H7 (cell line): ENCODE data around the gene UPP2. TPM values are rescaled to one million over a fixed set of nuclear protein-coding genes. Genes with fewer than 3 reads are reported as not detected.

Source experiments
- DNase-seq: peaks from one replicate; pipeline ENCODE4 v3.0.0; 2012
- H3K27me3 ChIP-seq: 2 replicates; pipeline ENCODE4 v1.6.0; 2011; ENCODE audit warnings: mild to moderate bottlenecking, low read length; ENCODE audit not compliant: control insufficient read depth, insufficient read depth
- H3K36me3 ChIP-seq: replicated peaks from 2 replicates; pipeline ENCODE4 v1.5.1; 2011; ENCODE audit warnings: low read length; ENCODE audit not compliant: control insufficient read depth, insufficient read depth
- H3K4me3 ChIP-seq: 2 replicates; pipeline ENCODE4 v1.5.1; 2011; ENCODE audit warnings: low read depth, mild to moderate bottlenecking, control low read depth, low read length, moderate library complexity; ENCODE audit not compliant: insufficient read depth
- total RNA-seq: library from RNA; depleted of rRNA; stranded (reverse); fragments of >200 nt; shearing (Covaris generic); gene quantifications from 2 replicates; pipeline ENCODE4 v1.2.3, GENCODE V29; 2014

The UPP2 gene
- total RNA-seq, 1 experiment from 2014 or later, result not detected

GRCh38 chr2:158142568-158143332, 41.1 kb downstream of the UPP2 start:
- Histone ChIP-seq H3K36me3 (no peaks in the 10 kb centered on the region), H3K27me3 (no peaks in the 10 kb centered on the region), H3K4me3 (no peak overlapping the region)
- no peak for DNase-seq

GRCh38 chr2:158143703-158144360, 42.2 kb downstream of the UPP2 start:
- H3K27me3 ChIP-seq, result no peaks in the 10 kb centered on the region
- H3K36me3 ChIP-seq, result no peaks in the 10 kb centered on the region
- H3K4me3 ChIP-seq, result no peak overlapping the region
- DNase-seq, result no peak

DNA sequence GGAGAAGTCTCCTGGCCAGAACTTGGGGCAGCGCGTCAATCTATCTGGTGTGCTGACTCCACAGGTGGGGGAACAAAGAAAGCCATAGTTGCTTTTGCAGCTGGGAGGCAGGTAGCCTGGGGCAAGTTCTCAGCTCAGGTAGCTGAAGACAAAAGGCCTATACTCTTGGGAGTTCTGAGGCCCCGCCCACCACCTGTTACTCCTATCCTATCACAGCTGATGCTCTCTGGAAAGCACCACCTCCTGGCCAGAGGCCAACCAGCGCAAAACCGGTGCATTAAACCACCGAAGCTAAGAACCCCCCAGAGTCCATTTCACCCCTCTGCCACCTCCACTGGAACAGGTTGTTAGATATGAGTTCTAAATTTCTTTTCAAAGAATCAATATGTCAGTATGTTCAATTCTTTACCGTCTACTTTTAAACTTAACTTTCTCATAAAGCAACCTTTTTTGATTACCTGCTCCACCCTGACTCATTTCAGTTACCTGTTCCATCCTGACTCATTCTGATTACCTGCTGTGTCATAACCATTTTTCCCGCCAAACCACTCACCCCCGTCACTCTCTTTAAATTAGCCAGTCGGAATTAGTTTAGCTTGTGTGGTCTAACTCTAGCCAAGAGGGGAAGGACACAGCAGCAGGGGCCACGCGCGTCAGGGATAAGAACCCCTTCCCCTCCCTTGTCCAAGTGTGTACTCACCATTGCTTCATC, 43.4 kb downstream of the UPP2 start:
- Histone ChIP-seq H3K36me3 (no peaks in the 10 kb centered on the region), H3K4me3 (no peak overlapping the region), H3K27me3 (no peaks in the 10 kb centered on the region)
- DNase-seq, result peak; percentile 27

- H3K27me3 ChIP-seq, result no peaks in the 10 kb centered on the region
- no peak overlapping the region for H3K4me3 ChIP-seq
- H3K36me3 ChIP-seq, result no peaks in the 10 kb centered on the region
- no peak for DNase-seq
Observed at GRCh38 chr2:158153270-158154015, 51.8 kb downstream of the UPP2 start.

GRCh38 chr2:158154596-158154995, 52.9 kb downstream of the UPP2 start:
- DNase-seq, result no peak
- H3K4me3 ChIP-seq, result no peak overlapping the region

GRCh38 chr2:158172719-158173118, 71.0 kb downstream of the UPP2 start:
- no peak for DNase-seq
- no peak overlapping the region for H3K4me3 ChIP-seq
- H3K27me3 ChIP-seq, result no peaks in the 10 kb centered on the region
- no peaks in the 10 kb centered on the region for H3K36me3 ChIP-seq

More at GRCh38 chr2:158154596-158154995, 52.9 kb downstream of the UPP2 start:
- Histone ChIP-seq H3K36me3 (no peaks in the 10 kb centered on the region), H3K27me3 (no peaks in the 10 kb centered on the region)

DNA sequence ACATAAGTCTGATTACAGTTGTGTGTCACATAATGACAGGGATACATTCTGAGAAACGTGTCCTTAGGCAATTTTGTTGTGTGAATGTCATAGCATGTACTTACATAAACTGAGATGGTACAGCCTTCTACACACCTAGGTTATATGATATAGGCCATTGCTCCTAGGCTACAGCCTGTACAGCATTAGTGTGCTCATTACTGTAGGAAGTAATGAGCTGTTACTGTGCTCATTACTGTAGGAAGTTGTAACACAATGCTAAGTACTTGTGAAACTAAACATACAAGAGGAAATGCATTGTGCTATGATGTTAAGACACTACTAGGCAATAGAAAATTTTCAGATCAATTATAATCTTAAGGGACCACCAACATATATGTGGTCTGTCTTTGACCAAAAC, 72.8 kb downstream of the UPP2 start:
- H3K27me3 ChIP-seq, result no peaks in the 10 kb centered on the region
- H3K36me3 ChIP-seq, result no peaks in the 10 kb centered on the region
- DNase-seq, result no peak
- no peak overlapping the region for H3K4me3 ChIP-seq

- Histone ChIP-seq H3K4me3 (no peak overlapping the region), H3K36me3 (no peaks in the 10 kb centered on the region), H3K27me3 (no peaks in the 10 kb centered on the region)
- no peak for DNase-seq
Observed at GRCh38 chr2:158174956-158175355, 73.3 kb downstream of the UPP2 start.

- no peak overlapping the region for H3K4me3 ChIP-seq
- H3K27me3 ChIP-seq, result no peaks in the 10 kb centered on the region
- no peak for DNase-seq
- no peaks in the 10 kb centered on the region for H3K36me3 ChIP-seq
Observed at GRCh38 chr2:158178646-158179045, 77.0 kb downstream of the UPP2 start.

DNA sequence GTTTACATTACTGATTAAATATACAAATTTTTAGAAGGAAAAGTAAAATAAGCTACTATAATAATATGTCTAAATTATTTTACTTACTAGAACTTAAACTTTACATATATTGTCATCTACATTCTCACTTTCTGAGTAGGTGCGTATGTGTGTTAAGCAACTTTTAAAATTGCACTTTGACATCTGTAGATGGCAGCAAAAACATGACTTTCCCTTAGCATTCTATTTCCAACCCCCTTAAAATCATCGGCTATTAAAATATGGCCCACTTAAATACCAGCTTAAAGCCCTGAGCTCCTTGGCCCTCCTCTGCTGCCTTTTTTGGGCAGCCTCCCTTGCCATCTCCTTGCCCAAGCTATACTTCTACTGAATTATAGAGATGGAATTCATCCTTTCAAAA, 78.0 kb downstream of the UPP2 start:
- no peaks in the 10 kb centered on the region for H3K36me3 ChIP-seq
- no peak overlapping the region for H3K4me3 ChIP-seq
- DNase-seq, result no peak
- H3K27me3 ChIP-seq, result no peaks in the 10 kb centered on the region

DNA sequence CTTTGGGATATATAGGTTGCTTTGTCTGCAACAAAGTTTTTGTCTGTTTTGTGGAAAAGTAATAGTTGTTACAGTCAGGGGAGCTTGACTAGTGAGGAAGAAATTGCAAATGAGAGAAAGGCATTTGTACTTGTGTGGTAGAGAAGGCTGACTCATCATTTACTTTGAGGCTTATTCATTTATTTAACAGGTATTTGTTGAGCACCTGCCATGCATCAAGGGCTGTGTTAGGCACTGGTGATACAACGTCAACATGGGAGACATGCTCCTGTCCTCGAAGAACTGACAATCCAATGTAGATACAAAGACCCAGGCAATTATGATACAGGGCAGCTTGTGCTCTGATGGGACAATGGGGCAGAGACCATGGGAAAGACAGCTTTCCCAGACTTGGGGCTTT, 79.5 kb downstream of the UPP2 start:
- H3K36me3 ChIP-seq, result no peaks in the 10 kb centered on the region
- H3K27me3 ChIP-seq, result no peaks in the 10 kb centered on the region
- no peak overlapping the region for H3K4me3 ChIP-seq
- DNase-seq, result no peak

DNA sequence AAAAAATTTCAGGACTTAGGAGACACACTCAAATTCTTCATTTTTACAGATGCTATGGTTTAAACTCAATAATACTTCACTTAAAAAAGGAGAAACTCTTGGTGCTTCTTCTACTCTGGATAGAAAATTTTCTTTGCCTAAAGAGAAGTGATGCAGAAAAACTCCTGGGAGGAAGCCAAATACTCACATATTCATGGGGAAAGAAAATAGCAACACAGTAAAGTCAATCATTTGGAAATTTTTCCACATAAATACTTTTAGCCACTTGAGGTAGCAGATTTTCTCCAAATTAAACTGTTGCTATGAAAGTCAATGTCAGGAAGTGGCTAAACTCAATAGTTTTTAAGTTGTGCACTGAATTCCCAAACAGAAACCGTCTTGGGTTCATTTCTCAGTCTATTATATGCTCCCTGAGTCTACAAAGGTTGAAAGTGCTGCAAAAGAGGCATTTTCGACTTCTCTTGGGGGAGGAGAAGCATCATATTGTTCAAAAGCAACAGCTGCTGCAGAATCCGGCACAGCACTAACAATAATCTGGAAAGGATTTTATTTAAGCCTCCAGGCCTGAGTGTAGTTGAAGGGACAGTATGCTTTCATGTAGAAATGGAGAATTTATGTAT, 81.1 kb downstream of the UPP2 start:
- H3K4me3 ChIP-seq, result no peak overlapping the region
- no peak for DNase-seq
- H3K27me3 ChIP-seq, result no peaks in the 10 kb centered on the region
- H3K36me3 ChIP-seq, result no peaks in the 10 kb centered on the region

- Histone ChIP-seq H3K36me3 (no peaks in the 10 kb centered on the region), H3K27me3 (no peaks in the 10 kb centered on the region), H3K4me3 (no peak overlapping the region)
- DNase-seq, result no peak
Observed at GRCh38 chr2:158184001-158184400, 82.3 kb downstream of the UPP2 start.
